HCT116 (cell line): Measurements from ENCODE around the gene FLT3LG. TPM values are rescaled to one million over a fixed set of nuclear protein-coding genes. Genes with fewer than 3 reads are reported as not detected.

Source experiments
- CEBPB ChIP-seq: IDR thresholded peaks from 2 replicates; pipeline ENCODE4 v1.6.1; 2012; ENCODE audit warnings: low read depth
- EGR1 ChIP-seq: IDR thresholded peaks from 2 replicates; pipeline ENCODE4 v1.6.1; 2012; ENCODE audit warnings: low read depth
- ELF1 ChIP-seq: IDR thresholded peaks from 2 replicates; pipeline ENCODE4 v1.6.1; 2012; ENCODE audit warnings: low read depth, borderline replicate concordance
- EZH2 ChIP-seq: fragments of 200-600 bp; sonication (generic); IDR thresholded peaks from 2 replicates; pipeline ENCODE4 v1.6.1; 2017; ENCODE audit warnings: antibody characterized with exemption, mixed run types
- FOSL1 ChIP-seq: IDR thresholded peaks from 2 replicates; pipeline ENCODE4 v1.6.1; 2012; ENCODE audit warnings: low read depth
- SP1 ChIP-seq: IDR thresholded peaks from 2 replicates; pipeline ENCODE4 v1.6.1; 2012; ENCODE audit warnings: low read depth
- ZNF274 ChIP-seq: fragments of 200-500 bp; sonication (Bioruptor generic); IDR thresholded peaks from 2 replicates; pipeline ENCODE4 v1.6.1; 2014; ENCODE audit warnings: mild to moderate bottlenecking, low read depth, low read length, inconsistent platforms
- total RNA-seq: library from RNA; stranded (reverse); gene quantifications from one replicate; pipeline ENCODE4 v1.2.1, GENCODE V29; 2021; ENCODE audit not compliant: unreplicated experiment
- TF ChIP-seq, protein P1 (sequence below), 3 experiments: fragments of 200-600 bp in 1 of 3; sonication (generic) in 1 of 3; IDR thresholded peaks in 2 of 3; conservative IDR thresholded peaks in 1 of 3; 2 replicates each; pipeline ENCODE4 v1.5.1; 2012 to 2017; ENCODE audit warnings: low read depth in 2 of 3, low read length in 2 of 3, antibody characterized with exemption in 1 of 3, borderline replicate concordance in 1 of 3, control low read depth in 1 of 3, mild to moderate bottlenecking in 1 of 3, mixed read lengths in 1 of 3, mixed run types in 1 of 3, moderate library complexity in 1 of 3; ENCODE audit not compliant: insufficient read depth in 1 of 3
- TF ChIP-seq, protein P2 (sequence below): IDR thresholded peaks from 2 replicates; pipeline ENCODE4 v1.6.1; 2011; ENCODE audit warnings: mild to moderate bottlenecking, low read length, moderate library complexity; ENCODE audit not compliant: insufficient replicate concordance; ENCODE audit errors: extremely low read depth

The FLT3LG gene
- total RNA-seq, 1 experiment from 2014 or later = 3.8 TPM

DNA sequence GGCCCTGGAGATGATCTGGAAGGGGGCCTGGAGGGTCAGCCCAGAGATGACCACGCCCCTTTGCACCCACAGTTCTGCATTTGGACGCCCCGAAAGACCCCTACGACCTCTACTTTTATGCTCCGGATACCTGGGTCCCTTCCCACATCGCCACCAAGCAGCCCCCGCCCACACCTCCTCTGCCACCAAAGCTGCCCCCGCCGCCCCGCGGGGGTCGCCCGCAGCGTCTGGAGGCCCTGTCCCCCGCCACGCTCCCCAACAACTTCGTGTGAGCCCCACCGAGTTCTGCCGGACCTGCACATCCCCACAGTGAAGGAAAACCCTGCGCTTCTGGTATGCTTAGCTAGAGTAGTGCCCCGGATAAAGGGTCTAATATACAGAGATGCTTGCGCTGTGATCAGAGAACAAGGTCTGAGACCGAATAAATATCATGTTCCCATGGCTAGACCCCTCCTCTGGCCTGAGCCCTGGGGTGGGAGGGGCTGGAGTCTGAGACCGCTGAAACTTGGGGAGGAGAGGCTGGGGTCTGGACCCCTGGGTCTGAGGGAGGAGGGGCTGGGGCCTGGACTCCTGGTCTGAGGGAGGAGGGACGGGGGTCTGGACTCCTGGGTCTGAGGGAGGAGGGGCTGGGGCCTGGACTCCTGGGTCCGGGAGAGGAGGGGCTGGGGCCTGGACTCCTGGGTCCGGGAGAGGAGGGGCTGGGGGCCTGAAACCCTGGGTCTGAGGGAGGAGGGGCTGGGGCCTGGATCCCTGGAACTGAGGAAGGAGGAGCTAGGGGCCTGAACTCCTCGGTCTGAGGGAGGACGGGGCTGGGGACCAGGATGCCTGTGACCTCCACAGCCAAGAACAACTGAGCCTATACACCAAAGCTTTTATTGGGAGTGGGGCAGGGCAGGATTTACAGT, 45.2 kb upstream of the FLT3LG start (continued):
- TF ChIP-seq, protein P1, sequence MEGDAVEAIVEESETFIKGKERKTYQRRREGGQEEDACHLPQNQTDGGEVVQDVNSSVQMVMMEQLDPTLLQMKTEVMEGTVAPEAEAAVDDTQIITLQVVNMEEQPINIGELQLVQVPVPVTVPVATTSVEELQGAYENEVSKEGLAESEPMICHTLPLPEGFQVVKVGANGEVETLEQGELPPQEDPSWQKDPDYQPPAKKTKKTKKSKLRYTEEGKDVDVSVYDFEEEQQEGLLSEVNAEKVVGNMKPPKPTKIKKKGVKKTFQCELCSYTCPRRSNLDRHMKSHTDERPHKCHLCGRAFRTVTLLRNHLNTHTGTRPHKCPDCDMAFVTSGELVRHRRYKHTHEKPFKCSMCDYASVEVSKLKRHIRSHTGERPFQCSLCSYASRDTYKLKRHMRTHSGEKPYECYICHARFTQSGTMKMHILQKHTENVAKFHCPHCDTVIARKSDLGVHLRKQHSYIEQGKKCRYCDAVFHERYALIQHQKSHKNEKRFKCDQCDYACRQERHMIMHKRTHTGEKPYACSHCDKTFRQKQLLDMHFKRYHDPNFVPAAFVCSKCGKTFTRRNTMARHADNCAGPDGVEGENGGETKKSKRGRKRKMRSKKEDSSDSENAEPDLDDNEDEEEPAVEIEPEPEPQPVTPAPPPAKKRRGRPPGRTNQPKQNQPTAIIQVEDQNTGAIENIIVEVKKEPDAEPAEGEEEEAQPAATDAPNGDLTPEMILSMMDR (IDR thresholded peaks at IDR 0.05 in 2 of 3, conservative IDR thresholded peaks at IDR 0.05 in 1 of 3; ENCODE audit: borderline replicate concordance in 1 of 3, insufficient read depth in 1 of 3, low read depth in 2 of 3, low read length in 2 of 3) = no peak
- TF ChIP-seq ZNF274 (no peak), EZH2 (no peak), CEBPB (no peak), SP1 (no peak), ELF1 (no peak), FOSL1 (no peak), EGR1 (no peak)
- TF ChIP-seq, protein P2, sequence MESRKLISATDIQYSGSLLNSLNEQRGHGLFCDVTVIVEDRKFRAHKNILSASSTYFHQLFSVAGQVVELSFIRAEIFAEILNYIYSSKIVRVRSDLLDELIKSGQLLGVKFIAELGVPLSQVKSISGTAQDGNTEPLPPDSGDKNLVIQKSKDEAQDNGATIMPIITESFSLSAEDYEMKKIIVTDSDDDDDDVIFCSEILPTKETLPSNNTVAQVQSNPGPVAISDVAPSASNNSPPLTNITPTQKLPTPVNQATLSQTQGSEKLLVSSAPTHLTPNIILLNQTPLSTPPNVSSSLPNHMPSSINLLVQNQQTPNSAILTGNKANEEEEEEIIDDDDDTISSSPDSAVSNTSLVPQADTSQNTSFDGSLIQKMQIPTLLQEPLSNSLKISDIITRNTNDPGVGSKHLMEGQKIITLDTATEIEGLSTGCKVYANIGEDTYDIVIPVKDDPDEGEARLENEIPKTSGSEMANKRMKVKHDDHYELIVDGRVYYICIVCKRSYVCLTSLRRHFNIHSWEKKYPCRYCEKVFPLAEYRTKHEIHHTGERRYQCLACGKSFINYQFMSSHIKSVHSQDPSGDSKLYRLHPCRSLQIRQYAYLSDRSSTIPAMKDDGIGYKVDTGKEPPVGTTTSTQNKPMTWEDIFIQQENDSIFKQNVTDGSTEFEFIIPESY = no peak
